SK-N-MC (cell line): ENCODE measurements around the gene C6orf47.
A peak's percentile ranks its signal among the peaks of the same experiment; 100 is the strongest.

Experiments used
- DNase-seq: peaks from one replicate; pipeline ENCODE4 v3.0.0-alpha.2; 2011; ENCODE audit warnings: low read depth, low spot score
- H3K27ac ChIP-seq: fragments of 200-600 bp; sonication (generic); 2 replicates; pipeline ENCODE4 v1.5.1; 2016; ENCODE audit warnings: mixed run types
- H3K36me3 ChIP-seq: fragments of 200-600 bp; sonication (generic); 2 replicates; pipeline ENCODE4 v1.6.1; 2017; ENCODE audit warnings: antibody characterized with exemption, low read length, mixed read lengths; ENCODE audit not compliant: insufficient read depth
- H3K4me3 ChIP-seq: fragments of 200-600 bp; sonication (generic); 2 replicates; pipeline ENCODE4 v1.5.1; 2016
- H3K9ac ChIP-seq: fragments of 200-600 bp; sonication (generic); 2 replicates; pipeline ENCODE4 v1.8.0; 2017; ENCODE audit warnings: mixed run types, mixed read lengths; ENCODE audit not compliant: insufficient read length
- H3K9me3 ChIP-seq: fragments of 200-600 bp; sonication (generic); 2 replicates; pipeline ENCODE4 v1.6.1; 2017; ENCODE audit warnings: low read depth, mild to moderate bottlenecking, antibody characterized with exemption, low read length, moderate library complexity, mixed read lengths
- EZH2 ChIP-seq: fragments of 200-600 bp; sonication (generic); IDR thresholded peaks from one replicate; pipeline ENCODE4 v1.6.1; 2017; ENCODE audit warnings: antibody characterized with exemption
- FOXP2 ChIP-seq: optimal IDR thresholded peaks from 2 replicates; pipeline ENCODE3; 2011; ENCODE audit warnings: mild to moderate bottlenecking, moderate library complexity; ENCODE audit not compliant: insufficient read depth; ENCODE audit errors: extremely low read length, control extremely low read depth
- POLR2AphosphoS5 ChIP-seq: IDR thresholded peaks from 2 replicates; pipeline ENCODE4 v1.6.1; 2012; ENCODE audit warnings: mild to moderate bottlenecking, low read depth, low read length, borderline replicate concordance

C6orf47 gene

DNA sequence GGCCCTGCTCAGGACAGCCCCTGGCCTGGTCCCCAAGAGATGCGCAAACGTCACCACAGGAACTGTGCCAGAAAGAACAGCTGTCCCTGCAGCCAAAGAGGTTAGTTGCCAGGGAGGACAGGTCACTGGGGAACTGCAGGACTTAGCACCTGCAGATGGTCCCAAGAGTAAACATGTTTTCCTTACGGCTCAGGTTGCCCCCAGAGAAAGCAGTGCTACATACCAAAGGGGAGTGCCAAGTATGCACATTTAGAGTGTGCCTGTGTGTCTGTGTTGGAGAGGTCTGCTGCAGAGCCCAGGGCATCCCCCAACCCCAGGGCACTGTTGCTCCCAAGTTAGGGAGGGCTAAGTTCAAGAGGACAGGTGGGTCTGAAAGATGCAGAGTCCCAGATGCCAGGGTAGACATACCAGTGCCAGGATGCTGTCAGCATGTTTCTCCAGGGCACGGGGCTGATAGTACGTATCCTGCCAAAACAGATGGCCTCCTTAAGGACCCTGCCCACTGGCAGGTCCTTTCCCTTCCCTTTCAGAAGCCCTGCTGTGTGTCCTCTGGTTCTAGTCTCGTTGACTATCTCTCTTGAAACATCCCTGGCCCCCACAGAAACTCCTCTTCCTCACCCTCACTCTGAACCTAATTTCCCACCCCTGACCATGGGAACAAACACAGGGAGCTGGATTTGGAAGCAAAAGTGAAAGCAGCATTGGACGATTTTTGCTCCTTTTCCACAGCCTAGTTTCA is 41.3 kb upstream of the C6orf47 start:
- H3K9ac ChIP-seq = peak overlapping the region; percentile 86
- DNase-seq = no peak
- TF ChIP-seq FOXP2 = no peak
- no peak for TF ChIP-seq EZH2
- TF ChIP-seq POLR2AphosphoS5 = no peak
- no peaks in the 10 kb centered on the region for H3K9me3 ChIP-seq
- peak overlapping the region; percentile 65; the same call in 1 of the 2 replicates for H3K27ac ChIP-seq
- peaks cover 11% of the 10 kb centered on the region for H3K36me3 ChIP-seq
- H3K4me3 ChIP-seq = peak overlapping the region; percentile 93

DNA sequence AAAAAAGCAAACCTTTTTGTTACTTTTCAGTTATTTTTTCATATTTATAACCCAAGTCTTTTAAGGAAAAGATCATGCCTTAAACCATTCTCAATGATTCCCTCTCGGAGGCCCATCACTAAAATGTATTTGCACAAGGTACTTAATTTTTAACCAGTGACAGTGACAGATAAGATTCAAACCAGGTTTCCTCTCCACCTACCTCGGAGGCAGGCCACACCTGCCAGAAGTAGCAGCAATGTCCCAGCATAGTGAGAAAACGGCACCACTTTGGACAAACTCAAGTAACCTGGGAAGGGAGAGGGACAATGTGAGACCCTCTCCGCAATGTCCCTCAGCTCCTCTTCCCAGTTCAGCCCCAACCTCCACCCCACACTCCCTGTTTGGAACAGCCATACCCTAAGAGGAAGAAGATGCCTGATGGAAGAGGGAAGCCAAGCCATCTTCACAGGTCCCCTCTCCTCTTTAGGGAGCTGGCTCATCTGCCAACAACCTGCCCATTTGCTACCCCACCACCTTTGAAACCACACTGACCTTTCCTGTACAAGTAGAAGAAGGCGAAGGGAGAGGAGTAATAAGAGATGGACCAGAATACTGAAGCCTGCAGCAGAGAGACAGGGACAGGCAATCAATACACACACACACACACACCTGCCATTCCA is 40.3 kb upstream of the C6orf47 start:
- Histone ChIP-seq H3K36me3 (peaks cover 16% of the 10 kb centered on the region), H3K4me3 (no peak overlapping the region), H3K27ac (no peak overlapping the region), H3K9ac (no peak overlapping the region), H3K9me3 (no peaks in the 10 kb centered on the region)
- no peak for DNase-seq
- TF ChIP-seq POLR2AphosphoS5 (no peak), FOXP2 (no peak), EZH2 (no peak)

DNA sequence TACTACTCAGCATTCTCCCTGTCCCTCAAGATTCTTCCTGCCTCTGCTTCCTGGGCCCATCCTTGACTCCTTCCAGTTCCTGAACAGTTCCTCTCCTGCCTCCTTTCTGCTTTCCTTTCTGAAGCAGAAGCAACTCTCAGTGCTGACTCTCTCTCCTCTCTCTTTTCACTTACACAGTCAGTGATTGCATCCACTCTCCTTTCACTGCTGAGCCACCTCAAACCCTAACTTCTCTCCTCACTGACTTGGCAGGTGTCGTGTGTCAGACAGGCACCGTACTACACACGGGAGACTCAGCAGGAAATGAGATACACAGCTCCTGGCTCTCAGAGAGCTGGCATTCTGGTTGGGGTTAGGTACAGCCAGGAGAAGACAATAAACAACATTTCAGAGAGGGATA is 37.0 kb upstream of the C6orf47 start:
- H3K9me3 ChIP-seq = no peaks in the 10 kb centered on the region
- TF ChIP-seq EZH2 (no peak), FOXP2 (no peak), POLR2AphosphoS5 (no peak)
- peaks cover 20% of the 10 kb centered on the region for H3K36me3 ChIP-seq
- no peak for DNase-seq
- no peak overlapping the region for H3K9ac ChIP-seq
- H3K4me3 ChIP-seq = no peak overlapping the region
- no peak overlapping the region for H3K27ac ChIP-seq

DNA sequence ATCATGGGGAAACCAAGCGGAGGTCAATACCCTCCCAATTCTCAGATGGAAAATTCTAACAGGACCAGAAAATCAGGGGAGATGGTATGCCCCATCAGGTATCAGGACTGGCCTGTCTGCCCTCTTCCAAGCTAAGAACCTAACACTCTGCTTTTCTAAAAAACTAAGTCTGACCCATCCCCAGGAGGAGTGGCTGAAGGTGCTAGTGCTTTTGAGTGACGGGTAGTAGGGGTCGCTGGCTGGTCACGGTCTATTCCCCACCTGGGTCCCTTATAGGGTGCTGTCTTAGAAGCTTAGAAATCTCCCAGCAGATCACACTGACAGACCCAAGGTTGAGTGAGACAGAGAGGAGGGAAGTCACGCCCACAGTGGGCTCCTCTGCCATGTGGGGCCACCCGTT is 33.0 kb upstream of the C6orf47 start:
- DNase-seq = no peak
- TF ChIP-seq FOXP2 (no peak), EZH2 (no peak), POLR2AphosphoS5 (no peak)
- Histone ChIP-seq H3K9ac (no peak overlapping the region), H3K9me3 (no peaks in the 10 kb centered on the region), H3K27ac (no peak overlapping the region), H3K36me3 (peaks cover 25% of the 10 kb centered on the region; the same call in 1 of the 2 replicates), H3K4me3 (no peak overlapping the region)

DNA sequence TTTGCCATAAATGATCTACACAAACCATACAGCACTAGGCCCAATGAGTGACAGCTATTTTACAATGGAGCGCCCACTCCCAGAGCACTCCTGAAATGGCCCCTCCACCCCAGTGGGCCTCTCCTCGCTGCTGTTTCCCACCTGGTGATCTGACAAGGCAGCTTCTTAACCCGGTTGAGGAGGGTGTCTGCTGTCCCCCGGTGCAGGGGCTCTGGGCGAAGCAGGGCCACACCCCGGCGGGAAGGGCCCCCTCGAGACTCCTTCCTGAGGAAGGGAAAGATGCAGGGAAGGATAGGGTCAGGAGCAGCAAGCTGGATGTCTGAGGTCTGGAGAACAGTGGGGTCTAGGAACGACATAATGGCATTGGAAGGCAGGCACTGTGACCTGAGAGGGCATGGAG is 32.3 kb upstream of the C6orf47 start:
- Histone ChIP-seq H3K4me3 (no peak overlapping the region), H3K27ac (no peak overlapping the region), H3K9me3 (no peaks in the 10 kb centered on the region), H3K9ac (no peak overlapping the region), H3K36me3 (peaks cover 31% of the 10 kb centered on the region; the same call in 1 of the 2 replicates)
- DNase-seq = no peak
- TF ChIP-seq POLR2AphosphoS5 (no peak), FOXP2 (no peak), EZH2 (no peak)

DNA sequence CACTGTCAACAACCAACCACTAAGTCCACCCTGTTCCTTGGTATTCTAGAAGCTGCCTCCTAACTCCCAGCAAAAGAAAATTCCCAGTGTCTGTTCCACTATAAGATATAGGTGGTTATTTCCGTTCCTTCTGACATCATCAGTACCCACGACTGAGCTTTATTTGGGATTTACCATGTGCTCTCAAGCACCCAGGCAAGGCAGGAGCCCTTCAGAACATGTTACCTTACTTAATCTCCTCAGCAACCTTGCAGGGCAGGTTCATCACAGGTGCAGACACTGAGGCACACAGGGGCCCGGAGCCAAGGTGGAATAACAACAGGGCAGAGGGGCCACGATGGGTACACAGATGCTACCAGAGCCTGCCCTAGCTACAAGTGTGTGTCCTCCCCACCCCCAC is 31.8 kb upstream of the C6orf47 start:
- H3K27ac ChIP-seq = no peak overlapping the region
- DNase-seq = no peak
- no peak overlapping the region for H3K4me3 ChIP-seq
- H3K9ac ChIP-seq = no peak overlapping the region
- peaks cover 33% of the 10 kb centered on the region; the same call in 1 of the 2 replicates for H3K36me3 ChIP-seq
- TF ChIP-seq FOXP2 (no peak), EZH2 (no peak), POLR2AphosphoS5 (no peak)
- no peaks in the 10 kb centered on the region for H3K9me3 ChIP-seq

DNA sequence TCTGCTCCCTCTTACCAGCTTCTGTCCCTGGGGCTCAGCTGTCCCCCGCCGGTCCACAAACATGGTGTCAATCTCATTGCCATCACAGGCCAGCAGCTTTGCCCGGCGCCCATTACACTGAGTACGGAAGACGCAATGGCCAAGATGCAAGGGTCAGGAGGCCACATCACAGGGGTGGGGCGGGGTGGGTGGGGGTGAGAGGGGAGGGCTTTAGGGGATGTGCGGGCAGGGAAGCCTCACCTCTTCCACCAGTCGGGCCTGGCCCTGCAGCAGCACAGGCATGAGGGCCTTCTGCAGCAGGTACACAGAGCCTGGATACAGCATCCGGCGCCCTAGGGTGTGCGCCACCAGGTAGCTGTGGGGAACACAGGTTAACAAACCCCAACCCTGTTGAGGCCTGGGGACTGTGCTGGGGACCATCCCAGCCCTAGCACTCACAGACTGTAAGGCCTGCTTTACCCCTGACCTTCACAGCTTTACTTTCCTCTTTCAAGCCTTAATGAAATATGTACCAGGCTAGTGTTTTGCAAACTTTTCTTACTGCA is 31.1 kb upstream of the C6orf47 start:
- TF ChIP-seq FOXP2 (no peak), EZH2 (no peak), POLR2AphosphoS5 (no peak)
- no peaks in the 10 kb centered on the region for H3K9me3 ChIP-seq
- no peak overlapping the region for H3K9ac ChIP-seq
- no peak overlapping the region for H3K27ac ChIP-seq
- no peak for DNase-seq
- peaks cover 26% of the 10 kb centered on the region; the same call in 1 of the 2 replicates for H3K36me3 ChIP-seq
- H3K4me3 ChIP-seq = no peak overlapping the region

DNA sequence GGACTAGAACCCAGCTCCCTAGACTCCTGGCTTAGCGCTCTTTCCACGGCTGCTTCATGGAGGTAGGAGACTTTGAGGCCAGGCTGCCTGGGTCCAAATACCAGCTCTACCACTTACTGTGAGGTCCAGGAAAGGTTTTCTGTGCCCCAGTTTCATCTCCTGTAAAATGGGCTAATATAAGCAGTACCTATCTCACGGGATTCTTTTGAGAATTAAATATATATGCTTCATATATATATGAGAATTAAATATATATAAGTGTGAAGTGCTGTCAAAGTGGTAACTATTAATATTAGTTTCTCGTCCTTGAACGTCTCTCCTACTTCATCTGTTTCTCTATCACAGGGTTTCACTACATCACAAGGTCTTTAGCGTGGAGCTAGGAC is 30.5 kb upstream of the C6orf47 start:
- TF ChIP-seq POLR2AphosphoS5 = no peak
- no peak for TF ChIP-seq FOXP2
- TF ChIP-seq EZH2 = no peak
- Histone ChIP-seq H3K4me3 (no peak overlapping the region), H3K9me3 (no peaks in the 10 kb centered on the region), H3K27ac (no peak overlapping the region), H3K9ac (no peak overlapping the region), H3K36me3 (peaks cover 23% of the 10 kb centered on the region; the same call in 1 of the 2 replicates)
- no peak for DNase-seq
